ENCODE data around the gene PIP. TPM values are rescaled to one million over a fixed set of nuclear protein-coding genes. Genes with fewer than 3 reads are reported as not detected.
"Not testable (repeated sequence)": the region's sequence is repeated elsewhere in the genome, so short reads cannot be mapped to it uniquely, and the experiment has no call there.

Gene PIP
- total RNA-seq, 1 donor from 2014 or later = 12.6 TPM

- no peaks in the 10 kb centered on the region for H3K36me3 ChIP-seq
- no peak overlapping the region for H3K27ac ChIP-seq
- peaks cover 6% of the 10 kb centered on the region for H3K9me3 ChIP-seq
- H3K27me3 ChIP-seq (ENCODE audit: low read depth) = no peaks in the 10 kb centered on the region
- ATAC-seq (peak; percentile 87 to 90), DNase-seq (peak; percentile 77)
- H3K4me3 ChIP-seq = no peak overlapping the region
- no peak for TF ChIP-seq CTCF (IDR thresholded peaks at IDR 0.05)
- no peaks in the 10 kb centered on the region for H3K4me1 ChIP-seq
- intact Hi-C loops (cut with DNase I) = no loop called here
Measured at GRCh38 chr7:143172354-143172753, 40.5 kb downstream of the PIP start.

- intact Hi-C loops (cut with DNase I) = no loop called here
- DNase-seq (no peak), ATAC-seq (no peak)
- TF ChIP-seq CTCF (IDR thresholded peaks at IDR 0.05) = no peak
- Histone ChIP-seq H3K36me3 (no peaks in the 10 kb centered on the region), H3K27ac (no peak overlapping the region), H3K9me3 (peaks cover 10% of the 10 kb centered on the region), H3K27me3 (ENCODE audit: low read depth) (no peaks in the 10 kb centered on the region), H3K4me1 (no peaks in the 10 kb centered on the region), H3K4me3 (no peak overlapping the region)
Measured at GRCh38 chr7:143176128-143176527, 44.3 kb downstream of the PIP start.

GRCh38 chr7:143177374-143178119, 45.7 kb downstream of the PIP start:
- Histone ChIP-seq H3K27ac (no peak overlapping the region), H3K4me1 (no peaks in the 10 kb centered on the region), H3K4me3 (no peak overlapping the region), H3K36me3 (no peaks in the 10 kb centered on the region), H3K9me3 (peaks cover 10% of the 10 kb centered on the region), H3K27me3 (ENCODE audit: low read depth) (no peaks in the 10 kb centered on the region)
- TF ChIP-seq CTCF (IDR thresholded peaks at IDR 0.05) = no peak
- no peak for ATAC-seq
- intact Hi-C loops (cut with DNase I) = no loop called here
- DNase-seq = no peak

- H3K36me3 ChIP-seq; ATAC-seq; H3K27me3 ChIP-seq (ENCODE audit: low read depth); intact Hi-C loops (cut with DNase I); H3K27ac ChIP-seq; H3K4me1 ChIP-seq; DNase-seq; H3K4me3 ChIP-seq: not testable (repeated sequence)
- peaks cover 10% of the 10 kb centered on the region for H3K9me3 ChIP-seq
Measured at GRCh38 chr7:143180771-143181170, 48.9 kb downstream of the PIP start.

- intact Hi-C loops (cut with DNase I) = no loop called here
- no peak for ATAC-seq
Measured at GRCh38 chr7:143181349-143181748, 49.5 kb downstream of the PIP start.

More at GRCh38 chr7:143181349-143181748, 49.5 kb downstream of the PIP start:
- Histone ChIP-seq H3K27ac (no peak overlapping the region), H3K36me3 (no peaks in the 10 kb centered on the region), H3K4me1 (no peaks in the 10 kb centered on the region), H3K27me3 (ENCODE audit: low read depth) (no peaks in the 10 kb centered on the region), H3K4me3 (no peak overlapping the region), H3K9me3 (peaks cover 10% of the 10 kb centered on the region)
- no peak for DNase-seq
- TF ChIP-seq CTCF (IDR thresholded peaks at IDR 0.05) = no peak

Data from lower lobe of right lung (tissue), 2 donors.